Stimulated activated CD4-positive, alpha-beta T cell treated with anti-CD3 and anti-CD28 coated beads, Interleukin-2, amount 100 ng/mL, for 24 hours (primary cell): ENCODE results near the gene FTH1.
A peak's percentile ranks its signal among the peaks of the same experiment; 100 is the strongest.
"Not testable (repeated sequence)": the region's sequence is repeated elsewhere in the genome, so short reads cannot be mapped to it uniquely, and the experiment has no call there.

Experiments
- DNase-seq, 2 donors: peaks; one replicate each; pipeline ENCODE4 v3.0.0-alpha.2; 2020

Gene FTH1

DNA sequence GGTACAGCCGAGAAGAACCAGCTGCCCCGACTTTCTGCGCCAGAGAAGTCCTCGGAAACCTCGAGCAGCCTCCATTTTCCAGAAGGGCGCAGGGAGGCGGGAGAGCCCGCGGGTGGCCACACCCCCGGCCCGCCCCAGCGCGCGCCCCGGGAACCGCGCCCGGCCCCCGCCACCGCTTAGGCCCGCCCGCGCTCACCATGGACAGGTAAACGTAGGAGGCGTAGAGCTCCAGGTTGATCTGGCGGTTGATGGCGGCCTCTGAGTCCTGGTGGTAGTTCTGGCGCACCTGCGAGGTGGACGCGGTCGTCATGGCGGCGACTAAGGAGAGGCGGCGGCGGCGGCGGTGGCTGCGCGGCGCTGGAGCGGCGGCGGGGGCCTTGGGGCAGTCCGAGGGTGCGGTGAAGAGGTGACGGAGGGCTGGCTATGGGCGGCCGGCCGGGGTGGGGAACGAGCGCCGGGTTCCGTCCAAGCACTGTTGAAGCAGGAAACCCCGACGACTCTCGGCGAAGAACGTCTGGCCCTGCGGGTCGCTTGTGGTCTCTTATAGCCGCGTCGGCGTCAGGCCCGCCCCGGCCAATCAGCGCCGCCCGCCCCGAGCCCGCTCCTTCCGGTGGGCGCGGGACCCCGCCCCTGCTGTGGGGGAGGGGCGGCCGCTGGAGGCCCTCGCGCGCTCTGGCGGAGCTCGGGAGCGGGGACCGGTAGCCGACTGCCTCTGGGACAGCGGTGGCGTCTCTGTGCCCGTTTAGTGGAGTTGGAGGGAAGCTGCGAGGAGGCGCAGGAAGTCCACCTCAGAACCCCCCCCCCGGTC, at the start of gene FTH1:
FTH1 (minus strand) TSS at position 519 of the 808 bp plus-strand sequence; CDS start at position 310, 209 bp downstream.
- DNase-seq, result peak; percentile 86 to 88

DNA sequence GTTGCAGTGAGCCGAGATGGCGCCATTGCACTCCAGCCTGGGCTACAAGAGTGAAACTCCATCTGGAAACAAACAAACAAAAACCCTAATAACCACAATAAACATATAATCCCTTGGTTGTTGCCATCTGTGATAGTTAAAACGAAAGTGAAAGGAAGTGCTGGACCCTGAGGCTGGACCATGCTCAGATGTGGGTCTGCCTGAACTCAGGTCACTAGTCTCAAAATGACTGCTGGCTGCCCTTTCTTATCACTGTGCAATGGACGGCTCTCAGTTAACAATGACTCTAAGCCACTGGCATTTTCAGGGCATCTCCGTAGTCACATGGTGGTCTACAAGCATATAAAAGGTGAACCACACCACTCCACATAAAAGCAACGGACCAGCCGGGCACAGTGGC, 48.2 kb upstream of the FTH1 start:
- DNase-seq, result no peak

GRCh38 chr11:62013537-62014476, 46.4 kb upstream of the FTH1 start:
- DNase-seq, result no peak

GRCh38 chr11:62012832-62013461, 45.5 kb upstream of the FTH1 start:
- DNase-seq, result no peak

GRCh38 chr11:62012451-62012831, 45.0 kb upstream of the FTH1 start:
- DNase-seq, result no peak

DNA sequence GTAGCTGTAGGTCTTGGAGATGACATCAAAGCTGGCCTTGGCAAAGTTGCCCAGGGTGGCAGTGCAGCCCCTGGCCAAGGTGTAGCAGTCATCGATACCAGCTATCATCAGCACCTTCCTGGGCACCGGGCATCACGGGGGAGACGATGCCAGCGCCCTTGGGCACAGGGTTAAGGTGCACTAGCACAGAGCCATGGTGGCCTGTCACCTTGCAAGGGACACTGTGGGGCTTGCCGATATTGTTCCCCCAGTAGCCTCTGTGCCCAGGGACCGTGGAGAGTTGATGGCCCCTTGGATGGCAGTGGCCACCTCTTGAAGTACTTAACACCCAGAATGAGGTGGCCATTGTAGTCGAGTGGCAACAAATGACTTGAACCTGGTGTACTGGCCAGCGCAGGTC, 44.4 kb upstream of the FTH1 start:
- no peak for DNase-seq

- no peak for DNase-seq
Measured at GRCh38 chr11:62010935-62011528, 43.6 kb upstream of the FTH1 start.

DNA sequence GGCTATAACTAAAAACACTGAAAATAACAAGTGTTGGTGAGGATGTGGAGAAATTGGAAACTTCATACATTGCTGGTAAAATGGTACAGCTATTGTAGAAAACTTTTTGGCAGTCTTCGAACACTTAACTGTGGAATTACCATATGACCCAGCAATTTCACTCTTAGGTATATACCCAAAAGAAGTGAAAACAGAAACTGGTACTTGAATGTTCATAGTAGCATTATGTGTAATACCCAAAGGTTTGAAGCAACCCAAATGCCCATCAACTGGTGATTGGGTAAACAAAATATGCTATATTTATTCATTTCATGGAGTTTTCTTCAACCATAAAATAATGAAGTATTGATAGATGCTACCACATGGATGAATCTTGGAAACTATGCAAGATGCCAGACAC, 40.8 kb upstream of the FTH1 start:
- no peak for DNase-seq

DNA sequence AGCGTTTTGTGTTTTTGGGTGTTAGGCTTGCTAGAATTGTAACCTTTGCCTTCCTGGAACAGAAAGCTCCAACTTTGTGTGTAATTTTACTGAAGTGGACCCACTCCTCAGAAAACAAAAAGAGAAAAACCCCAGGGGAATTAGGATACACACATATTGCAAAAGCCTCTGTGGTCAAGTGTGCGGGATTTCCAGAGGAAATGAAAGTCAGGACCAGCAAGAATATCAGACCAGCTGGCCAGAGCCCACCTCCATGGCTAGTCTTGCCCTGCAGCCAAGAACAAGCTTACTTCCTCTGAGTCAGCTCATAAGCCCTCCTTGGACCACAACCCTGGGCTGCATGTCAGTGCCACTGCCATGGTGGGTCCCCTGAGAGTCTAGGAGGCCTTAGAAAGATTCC, 37.0 kb upstream of the FTH1 start:
- no peak for DNase-seq

- not testable (repeated sequence) for DNase-seq
Measured at GRCh38 chr11:62002283-62002682, 34.8 kb upstream of the FTH1 start.

GRCh38 chr11:62001450-62002191, 34.2 kb upstream of the FTH1 start:
- DNase-seq, result no peak

DNA sequence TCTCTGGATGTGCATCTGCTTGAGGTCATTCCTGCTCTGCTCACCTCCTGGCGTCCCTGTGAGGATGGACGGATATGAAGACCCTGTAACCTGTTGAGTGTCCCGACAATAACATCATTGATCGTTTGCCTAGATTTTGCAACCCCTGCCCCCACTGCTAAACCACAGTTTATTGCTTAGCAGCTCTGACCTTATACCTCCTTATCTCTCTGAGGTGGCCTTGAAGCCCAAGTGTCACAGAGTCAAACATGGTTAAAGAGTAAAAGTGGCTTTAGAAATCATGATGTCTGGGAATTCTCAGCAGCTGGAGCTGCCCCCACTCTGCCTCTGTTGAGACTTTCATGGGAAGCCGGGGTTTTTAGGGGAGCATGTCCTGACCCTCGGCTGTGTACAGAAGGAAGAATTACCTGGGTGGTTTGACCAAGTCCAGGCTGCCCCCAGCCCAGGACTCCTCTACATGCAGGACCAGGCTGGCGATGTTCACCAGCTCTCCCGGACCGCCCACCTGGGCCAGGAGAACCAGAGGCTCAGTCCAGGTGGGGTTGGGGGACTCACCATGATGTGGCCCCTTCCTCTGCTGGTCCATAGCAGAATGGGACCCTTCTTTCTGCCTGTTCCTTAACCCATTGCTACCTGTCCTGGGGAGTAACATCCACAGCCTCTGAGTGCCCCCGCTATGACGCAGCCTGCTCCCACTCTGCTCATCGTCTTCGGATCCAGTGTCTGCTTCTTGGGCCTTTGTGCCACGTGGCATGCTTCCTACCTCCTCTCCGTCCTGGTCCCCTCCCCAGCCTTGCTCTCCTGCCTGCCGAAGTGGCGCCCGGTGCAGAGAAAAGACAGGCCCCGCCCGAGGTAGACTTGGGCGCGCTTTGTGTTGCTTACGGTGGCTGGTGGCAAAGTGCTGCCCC, 33.4 kb upstream of the FTH1 start:
- no peak for DNase-seq

GRCh38 chr11:61999141-61999975, 31.9 kb upstream of the FTH1 start:
- DNase-seq, result no peak

GRCh38 chr11:61996933-61997332, 29.5 kb upstream of the FTH1 start:
- no peak for DNase-seq

DNA sequence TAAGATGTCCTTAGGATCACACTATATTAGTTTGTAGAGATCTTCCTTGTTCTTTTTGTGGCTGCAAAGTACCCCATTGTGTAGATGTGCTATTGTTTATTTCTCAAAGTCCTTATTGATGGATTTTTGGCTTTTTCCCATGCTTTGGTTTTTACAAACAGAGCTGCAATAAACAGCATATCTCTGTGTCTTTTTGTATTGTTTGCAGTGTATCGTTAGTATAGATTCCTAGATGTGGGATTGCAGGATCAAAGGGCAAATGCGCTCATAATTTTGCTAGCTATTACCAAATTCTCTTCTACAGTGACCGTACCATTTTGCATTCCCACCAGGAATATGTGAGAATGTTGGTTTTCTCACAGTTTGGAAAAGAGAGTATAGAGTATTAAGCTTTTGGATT, 27.5 kb upstream of the FTH1 start:
- DNase-seq, result no peak

DNA sequence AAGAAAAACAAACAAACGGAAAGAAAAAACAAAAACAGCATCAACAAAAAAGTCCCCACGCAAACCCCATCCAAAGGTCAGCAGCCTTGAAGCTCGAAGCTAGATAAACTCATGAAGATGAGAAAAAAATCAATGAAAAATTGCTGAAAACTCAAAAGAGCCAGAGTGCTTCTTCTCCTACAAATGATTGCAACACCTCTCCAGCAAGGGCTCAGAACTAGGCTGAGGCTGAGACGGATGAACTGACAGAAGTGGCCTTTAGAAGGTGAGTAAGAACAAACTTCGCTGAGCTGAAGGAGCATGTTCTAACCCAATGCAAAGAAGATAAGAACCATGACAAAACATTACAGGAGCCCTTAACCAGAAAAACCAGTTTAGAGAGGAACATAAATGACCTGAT, 18.4 kb upstream of the FTH1 start:
- no peak for DNase-seq

DNA sequence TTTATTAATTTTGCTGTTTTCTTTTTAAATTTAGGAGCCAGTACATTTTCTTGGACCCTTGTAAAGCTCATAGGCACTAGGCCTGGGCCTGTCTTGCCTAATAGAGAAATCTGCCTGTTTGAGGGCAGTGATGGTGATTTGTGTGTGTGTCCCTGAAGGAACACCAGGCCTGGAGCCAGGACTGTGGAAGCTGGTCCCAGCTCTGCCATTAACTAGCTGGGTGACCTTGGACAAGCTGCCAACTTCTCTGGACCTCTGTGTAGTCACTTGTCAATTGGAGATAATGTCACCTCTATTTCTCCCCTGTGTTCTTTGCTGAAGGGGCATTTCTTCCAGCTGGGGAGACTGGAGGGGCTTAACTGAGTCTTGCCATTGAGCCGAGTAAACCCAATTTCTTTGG, 16.0 kb upstream of the FTH1 start:
- no peak for DNase-seq

DNA sequence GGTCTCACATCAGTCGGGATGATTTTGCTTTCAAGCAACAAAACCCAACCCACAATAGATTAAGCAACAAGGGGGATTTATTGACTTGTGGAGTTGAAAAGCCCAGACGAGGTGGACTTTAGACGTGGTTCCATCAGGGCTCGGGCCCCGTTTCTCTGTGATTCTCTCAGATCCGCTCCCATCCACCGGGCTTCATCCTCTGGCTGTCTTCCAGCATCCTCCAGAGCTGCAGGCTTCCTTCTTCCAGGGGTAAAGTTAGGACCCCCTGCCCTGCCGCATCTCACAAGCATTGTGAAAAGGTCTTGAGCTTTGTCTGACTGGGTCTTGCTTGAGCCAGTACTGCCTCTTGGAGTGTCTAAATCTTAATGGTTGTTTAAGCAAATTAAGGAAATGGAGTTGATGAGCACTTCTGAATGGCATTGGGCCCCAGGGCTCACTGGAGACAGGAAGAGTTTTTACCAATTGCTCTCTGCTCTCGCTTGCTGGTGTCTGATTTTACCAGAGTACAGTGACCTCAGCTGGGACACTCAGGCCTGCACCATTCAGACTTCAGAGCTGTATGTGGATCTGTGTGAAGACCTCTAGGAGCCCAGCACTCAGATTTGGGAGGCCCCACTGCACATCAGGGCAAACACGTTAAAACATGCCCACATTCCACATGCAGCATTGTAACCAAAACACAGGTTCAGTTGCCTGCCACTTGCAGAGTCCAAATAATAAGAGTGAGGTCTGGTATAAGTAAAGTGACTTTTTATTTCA, 13.5 kb upstream of the FTH1 start:
- DNase-seq, result no peak
